MCF 10A (cell line): ENCODE data around the gene DHX57. TPM values are rescaled to one million over a fixed set of nuclear protein-coding genes. Genes with fewer than 3 reads are reported as not detected.
"Not testable (repeated sequence)": the region's sequence is repeated elsewhere in the genome, so short reads cannot be mapped to it uniquely, and the experiment has no call there.

Source experiments
- BruUV-seq: library from RNA; stranded (reverse); fragments of 400-500 nt; replicated peaks from 2 replicates; lab custom pipeline; 2021; lab: Mats Ljungman, UMichigan
- CTCF ChIA-PET: fragments of 300-600 bp; sonication (Branson Sonifier 250); formaldehyde crosslinking; extraction: SDS; loops from one replicate; lab custom pipeline; 2021; ENCODE audit warnings: antibody characterized with exemption, inconsistent platforms; lab: Yijun Ruan, JAX
- POLR2A ChIA-PET: fragments of 300-600, 350-650 bp; sonication (Branson Sonifier 250); formaldehyde crosslinking; extraction: SDS; loops from one replicate; lab custom pipeline; 2020; ENCODE audit warnings: antibody characterized with exemption, inconsistent platforms; lab: Yijun Ruan, JAX
- DNase-seq: peaks from one replicate; pipeline ENCODE4 v3.0.0-alpha.2; 2018; ENCODE audit not compliant: unreplicated experiment
- H3K27ac Mint-ChIP-seq: one replicate; pipeline ENCODE4 v1.8.0; 2022; ENCODE audit warnings: mild to moderate bottlenecking, low read depth, mixed read lengths; ENCODE audit not compliant: unreplicated experiment
- H3K27me3 Mint-ChIP-seq: one replicate; pipeline ENCODE4 v1.8.0; 2022; ENCODE audit warnings: mixed read lengths; ENCODE audit not compliant: insufficient read depth, unreplicated experiment
- H3K36me3 Mint-ChIP-seq: one replicate; pipeline ENCODE4 v1.8.0; 2022; ENCODE audit warnings: mild to moderate bottlenecking, moderate library complexity, mixed read lengths; ENCODE audit not compliant: insufficient read depth, unreplicated experiment
- H3K4me1 Mint-ChIP-seq: one replicate; pipeline ENCODE4 v1.8.0; 2022; ENCODE audit warnings: mixed read lengths; ENCODE audit not compliant: insufficient read depth, unreplicated experiment
- H3K4me3 Mint-ChIP-seq: one replicate; pipeline ENCODE4 v1.8.0; 2022; ENCODE audit warnings: mild to moderate bottlenecking, moderate library complexity, mixed read lengths; ENCODE audit not compliant: unreplicated experiment
- H3K9me3 Mint-ChIP-seq: one replicate; pipeline ENCODE4 v1.8.0; 2022; ENCODE audit warnings: mixed read lengths; ENCODE audit not compliant: unreplicated experiment
- intact Hi-C: fragments of 100-400 bp; cut with micrococcal nuclease; formaldehyde crosslinking; loops from 2 replicates; pipeline ENCODE4 v1.14.1; 2022
- total RNA-seq: library from RNA; stranded (reverse); gene quantifications from 2 replicates; pipeline ENCODE4 v1.2.3, GENCODE V29; 2022
- TF ChIP-seq, protein P1 (sequence below): fragments of 200-600 bp; IDR thresholded peaks from one replicate; pipeline ENCODE4 v1.8.0; 2022; ENCODE audit warnings: antibody characterized with exemption, mild to moderate bottlenecking; ENCODE audit not compliant: unreplicated experiment

DHX57 gene
- total RNA-seq, 1 experiment from 2014 or later, result 21.3 TPM

- CTCF ChIA-PET, result no interaction called here
- no TSS peak for BruUV-seq
Observed at GRCh38 chr2:38765149-38765548, 110.6 kb downstream of the DHX57 start.

GRCh38 chr2:38763728-38764127 lies 112.0 kb downstream of the DHX57 start:
- H3K36me3 Mint-ChIP-seq, result no peaks in the 10 kb centered on the region
- no peaks in the 10 kb centered on the region for H3K27me3 Mint-ChIP-seq
- no peaks in the 10 kb centered on the region for H3K9me3 Mint-ChIP-seq
- no peak for DNase-seq
- POLR2A ChIA-PET, result interaction anchor here (2.8 kb wide), 1 partner anchor 12 kb away, joined by 19 read pairs; the partner anchor contains the start of gene SRSF7
- no TSS peak for BruUV-seq
- CTCF ChIA-PET, result no interaction called here
- H3K4me3 Mint-ChIP-seq, result no peak overlapping the region
- H3K4me1 Mint-ChIP-seq, result no peaks in the 10 kb centered on the region
- TF ChIP-seq, protein P1, sequence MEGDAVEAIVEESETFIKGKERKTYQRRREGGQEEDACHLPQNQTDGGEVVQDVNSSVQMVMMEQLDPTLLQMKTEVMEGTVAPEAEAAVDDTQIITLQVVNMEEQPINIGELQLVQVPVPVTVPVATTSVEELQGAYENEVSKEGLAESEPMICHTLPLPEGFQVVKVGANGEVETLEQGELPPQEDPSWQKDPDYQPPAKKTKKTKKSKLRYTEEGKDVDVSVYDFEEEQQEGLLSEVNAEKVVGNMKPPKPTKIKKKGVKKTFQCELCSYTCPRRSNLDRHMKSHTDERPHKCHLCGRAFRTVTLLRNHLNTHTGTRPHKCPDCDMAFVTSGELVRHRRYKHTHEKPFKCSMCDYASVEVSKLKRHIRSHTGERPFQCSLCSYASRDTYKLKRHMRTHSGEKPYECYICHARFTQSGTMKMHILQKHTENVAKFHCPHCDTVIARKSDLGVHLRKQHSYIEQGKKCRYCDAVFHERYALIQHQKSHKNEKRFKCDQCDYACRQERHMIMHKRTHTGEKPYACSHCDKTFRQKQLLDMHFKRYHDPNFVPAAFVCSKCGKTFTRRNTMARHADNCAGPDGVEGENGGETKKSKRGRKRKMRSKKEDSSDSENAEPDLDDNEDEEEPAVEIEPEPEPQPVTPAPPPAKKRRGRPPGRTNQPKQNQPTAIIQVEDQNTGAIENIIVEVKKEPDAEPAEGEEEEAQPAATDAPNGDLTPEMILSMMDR, result no peak
- intact Hi-C loops, result no loop called here
- H3K27ac Mint-ChIP-seq, result no peak overlapping the region

More at GRCh38 chr2:38765149-38765548, 110.6 kb downstream of the DHX57 start:
- H3K36me3 Mint-ChIP-seq, result no peaks in the 10 kb centered on the region
- no peak overlapping the region for H3K4me3 Mint-ChIP-seq
- POLR2A ChIA-PET, result interaction anchor here (2.8 kb wide), 1 partner anchor 14 kb away, joined by 19 read pairs; the partner anchor contains the start of gene SRSF7
- DNase-seq, result no peak
- intact Hi-C loops, result no loop called here
- no peak overlapping the region for H3K27ac Mint-ChIP-seq
- no peaks in the 10 kb centered on the region for H3K4me1 Mint-ChIP-seq
- no peaks in the 10 kb centered on the region for H3K27me3 Mint-ChIP-seq
- no peaks in the 10 kb centered on the region for H3K9me3 Mint-ChIP-seq
- TF ChIP-seq, protein P1, result no peak

- Mint-ChIP-seq H3K36me3 (no peaks in the 10 kb centered on the region), H3K4me1 (no peaks in the 10 kb centered on the region), H3K27ac (no peak overlapping the region), H3K27me3 (no peaks in the 10 kb centered on the region), H3K9me3 (no peaks in the 10 kb centered on the region), H3K4me3 (no peak overlapping the region)
- POLR2A ChIA-PET, result interaction anchor here (2.8 kb wide), 1 partner anchor 12 kb away, joined by 19 read pairs; the partner anchor contains the start of gene SRSF7
- CTCF ChIA-PET, result interaction anchor here (0.6 kb wide), 1 partner anchor 469 kb away, joined by 3 read pairs; no protein-coding TSS in a partner anchor
- BruUV-seq, result no TSS peak
- TF ChIP-seq, protein P1, result no peak
- no peak for DNase-seq
- intact Hi-C loops, result no loop called here
Observed at GRCh38 chr2:38763228-38763627, 112.5 kb downstream of the DHX57 start.

- H3K36me3 Mint-ChIP-seq, DNase-seq, H3K4me1 Mint-ChIP-seq, H3K9me3 Mint-ChIP-seq, BruUV-seq, POLR2A ChIA-PET, intact Hi-C loops, H3K27me3 Mint-ChIP-seq, CTCF ChIA-PET, H3K27ac Mint-ChIP-seq, H3K4me3 Mint-ChIP-seq: not testable (repeated sequence)
Observed at GRCh38 chr2:38755891-38756290, 119.8 kb downstream of the DHX57 start.
